ENCODE results near the gene SLC39A12.
"Not testable (repeated sequence)": the region's sequence is repeated elsewhere in the genome, so short reads cannot be mapped to it uniquely, and the experiment has no call there.

SLC39A12 gene

GRCh38 chr10:17951868-17952371 lies at the start of gene SLC39A12:
Gene SLC39A12, plus strand, starts transcription at chr10:17951918. Its CDS starts 1,359 bp downstream, at chr10:17953277.
- peaks cover 2% of the 10 kb centered on the region for H3K27me3 Mint-ChIP-seq
- H3K27ac Mint-ChIP-seq: no peak within 1 kb of the TSS
- H3K9me3 Mint-ChIP-seq: no peaks in the 10 kb centered on the region
- H3K4me1 Mint-ChIP-seq: no peaks in the 10 kb centered on the region
- no peak within 1 kb of the TSS for H3K4me3 Mint-ChIP-seq
- H3K36me3 Mint-ChIP-seq: no peaks in the 10 kb centered on the region

GRCh38 chr10:17904564-17904963 lies 47.2 kb upstream of the SLC39A12 start:
- H3K27me3 Mint-ChIP-seq: peaks cover 1% of the 10 kb centered on the region
- H3K36me3 Mint-ChIP-seq: no peaks in the 10 kb centered on the region
- H3K4me1 Mint-ChIP-seq: no peaks in the 10 kb centered on the region
- no peak overlapping the region for H3K27ac Mint-ChIP-seq
- H3K4me3 Mint-ChIP-seq: no peak overlapping the region
- no peaks in the 10 kb centered on the region for H3K9me3 Mint-ChIP-seq

- H3K9me3 Mint-ChIP-seq: no peaks in the 10 kb centered on the region
- peaks cover 4% of the 10 kb centered on the region for H3K27me3 Mint-ChIP-seq
- no peaks in the 10 kb centered on the region for H3K4me1 Mint-ChIP-seq
- H3K36me3 Mint-ChIP-seq: no peaks in the 10 kb centered on the region
- no peak overlapping the region for H3K27ac Mint-ChIP-seq
- H3K4me3 Mint-ChIP-seq: no peak overlapping the region
Measured at GRCh38 chr10:17905491-17905890, 46.2 kb upstream of the SLC39A12 start.

GRCh38 chr10:17906002-17906401 lies 45.7 kb upstream of the SLC39A12 start:
- Mint-ChIP-seq H3K9me3 (no peaks in the 10 kb centered on the region), H3K27me3 (peaks cover 4% of the 10 kb centered on the region), H3K4me1 (no peaks in the 10 kb centered on the region), H3K4me3 (no peak overlapping the region), H3K27ac (no peak overlapping the region), H3K36me3 (no peaks in the 10 kb centered on the region)

- peaks cover 3% of the 10 kb centered on the region for H3K36me3 Mint-ChIP-seq
- no peak overlapping the region for H3K4me3 Mint-ChIP-seq
- H3K9me3 Mint-ChIP-seq: peaks cover 5% of the 10 kb centered on the region
- H3K27me3 Mint-ChIP-seq: peaks cover 11% of the 10 kb centered on the region
- H3K27ac Mint-ChIP-seq: no peak overlapping the region
- H3K4me1 Mint-ChIP-seq: no peaks in the 10 kb centered on the region
Measured at GRCh38 chr10:17907641-17908040, 44.1 kb upstream of the SLC39A12 start.

- peaks cover 5% of the 10 kb centered on the region for H3K9me3 Mint-ChIP-seq
- no peak overlapping the region for H3K27ac Mint-ChIP-seq
- H3K27me3 Mint-ChIP-seq: peaks cover 11% of the 10 kb centered on the region
- peaks cover 3% of the 10 kb centered on the region for H3K36me3 Mint-ChIP-seq
- no peak overlapping the region for H3K4me3 Mint-ChIP-seq
- H3K4me1 Mint-ChIP-seq: no peaks in the 10 kb centered on the region
Measured at GRCh38 chr10:17910125-17910789, 41.5 kb upstream of the SLC39A12 start.

- Mint-ChIP-seq H3K4me1 (no peaks in the 10 kb centered on the region), H3K9me3 (peaks cover 5% of the 10 kb centered on the region), H3K27me3 (peaks cover 11% of the 10 kb centered on the region), H3K4me3 (no peak overlapping the region), H3K36me3 (peaks cover 3% of the 10 kb centered on the region), H3K27ac (no peak overlapping the region)
Measured at GRCh38 chr10:17912754-17913153, 39.0 kb upstream of the SLC39A12 start.

GRCh38 chr10:17913604-17914003 lies 38.1 kb upstream of the SLC39A12 start:
- no peak overlapping the region for H3K4me3 Mint-ChIP-seq
- no peak overlapping the region for H3K27ac Mint-ChIP-seq
- peaks cover 3% of the 10 kb centered on the region for H3K36me3 Mint-ChIP-seq
- peaks cover 5% of the 10 kb centered on the region for H3K9me3 Mint-ChIP-seq
- peaks cover 10% of the 10 kb centered on the region for H3K27me3 Mint-ChIP-seq
- H3K4me1 Mint-ChIP-seq: no peaks in the 10 kb centered on the region

GRCh38 chr10:17914169-17915045 lies 37.3 kb upstream of the SLC39A12 start:
- Mint-ChIP-seq H3K36me3 (peaks cover 3% of the 10 kb centered on the region), H3K9me3 (peaks cover 5% of the 10 kb centered on the region), H3K4me1 (no peaks in the 10 kb centered on the region), H3K4me3 (no peak overlapping the region), H3K27ac (no peak overlapping the region), H3K27me3 (peaks cover 10% of the 10 kb centered on the region)

GRCh38 chr10:17915181-17915580 lies 36.5 kb upstream of the SLC39A12 start:
- H3K4me3 Mint-ChIP-seq: no peak overlapping the region
- no peaks in the 10 kb centered on the region for H3K4me1 Mint-ChIP-seq
- H3K36me3 Mint-ChIP-seq: peaks cover 3% of the 10 kb centered on the region
- peaks cover 8% of the 10 kb centered on the region for H3K27me3 Mint-ChIP-seq
- no peak overlapping the region for H3K27ac Mint-ChIP-seq
- H3K9me3 Mint-ChIP-seq: peaks cover 10% of the 10 kb centered on the region

- no peaks in the 10 kb centered on the region for H3K27me3 Mint-ChIP-seq
- no peak overlapping the region for H3K4me3 Mint-ChIP-seq
- H3K27ac Mint-ChIP-seq: no peak overlapping the region
- peaks cover 6% of the 10 kb centered on the region for H3K9me3 Mint-ChIP-seq
- no peaks in the 10 kb centered on the region for H3K36me3 Mint-ChIP-seq
- no peaks in the 10 kb centered on the region for H3K4me1 Mint-ChIP-seq
Measured at GRCh38 chr10:17918187-17918903, 33.4 kb upstream of the SLC39A12 start.

- no peaks in the 10 kb centered on the region for H3K27me3 Mint-ChIP-seq
- H3K27ac Mint-ChIP-seq: no peak overlapping the region
- no peaks in the 10 kb centered on the region for H3K36me3 Mint-ChIP-seq
- peaks cover 7% of the 10 kb centered on the region for H3K9me3 Mint-ChIP-seq
- no peaks in the 10 kb centered on the region for H3K4me1 Mint-ChIP-seq
- H3K4me3 Mint-ChIP-seq: no peak overlapping the region
Measured at GRCh38 chr10:17921378-17921777, 30.3 kb upstream of the SLC39A12 start.

GRCh38 chr10:17923728-17924127 lies 28.0 kb upstream of the SLC39A12 start:
- H3K9me3 Mint-ChIP-seq: peaks cover 11% of the 10 kb centered on the region
- no peaks in the 10 kb centered on the region for H3K27me3 Mint-ChIP-seq
- no peaks in the 10 kb centered on the region for H3K4me1 Mint-ChIP-seq
- no peak overlapping the region for H3K27ac Mint-ChIP-seq
- H3K4me3 Mint-ChIP-seq: no peak overlapping the region
- H3K36me3 Mint-ChIP-seq: no peaks in the 10 kb centered on the region

GRCh38 chr10:17943033-17943745 lies 8.5 kb upstream of the SLC39A12 start:
- Mint-ChIP-seq H3K27me3 (peaks cover 1% of the 10 kb centered on the region), H3K4me1 (no peaks in the 10 kb centered on the region)

GRCh38 chr10:17950269-17950668 lies 1.4 kb upstream of the SLC39A12 start:
- H3K4me1 Mint-ChIP-seq, H3K4me3 Mint-ChIP-seq, H3K27ac Mint-ChIP-seq, H3K36me3 Mint-ChIP-seq, H3K27me3 Mint-ChIP-seq, H3K9me3 Mint-ChIP-seq: not testable (repeated sequence)

More at GRCh38 chr10:17943033-17943745, 8.5 kb upstream of the SLC39A12 start:
- Mint-ChIP-seq H3K9me3 (no peaks in the 10 kb centered on the region), H3K36me3 (no peaks in the 10 kb centered on the region), H3K4me3 (no peak overlapping the region), H3K27ac (no peak overlapping the region)
